Lower lobe of right lung (tissue), 2 donors: ENCODE measurements around the gene MAGI2. TPM values are rescaled to one million over a fixed set of nuclear protein-coding genes. Genes with fewer than 3 reads are reported as not detected.

Source experiments
- ATAC-seq, 2 donors: fragments of 200-7000 bp; cut with Tn5 transposase; one replicate each; pipeline ENCODE4 v1.9.1; 2020 to 2022; ENCODE audit warnings: mild to moderate bottlenecking in 2 of 2, moderate library complexity in 2 of 2
- DNase-seq: peaks from one replicate; pipeline ENCODE4 v3.0.0-alpha.2; 2020
- H3K27ac ChIP-seq: fragments of 200-600 bp; one replicate; pipeline ENCODE4 v1.8.0; 2022
- H3K27me3 ChIP-seq: fragments of 200-600 bp; one replicate; pipeline ENCODE4 v1.8.0; 2022; ENCODE audit warnings: low read depth
- H3K36me3 ChIP-seq: fragments of 200-600 bp; one replicate; pipeline ENCODE4 v1.8.0; 2022; ENCODE audit warnings: mild to moderate bottlenecking
- H3K4me1 ChIP-seq: fragments of 200-600 bp; one replicate; pipeline ENCODE4 v1.8.0; 2022
- H3K4me3 ChIP-seq: fragments of 200-600 bp; one replicate; pipeline ENCODE4 v1.8.0; 2022; ENCODE audit warnings: mild to moderate bottlenecking
- H3K9me3 ChIP-seq: fragments of 200-600 bp; one replicate; pipeline ENCODE4 v1.8.0; 2022
- intact Hi-C: fragments of 100-400 bp; cut with DNase I; formaldehyde crosslinking; loops from one replicate; pipeline ENCODE4 v1.11.0; 2022
- total RNA-seq: library from RNA; stranded (reverse); fragmentation: NEBNext Ultra II Directional; extraction: Animal tissue kit (Norgen Biotek cat#: 25700); gene quantifications from one replicate; pipeline ENCODE4 v1.2.1, GENCODE V29; 2021
- TF ChIP-seq, protein P1 (sequence below): fragments of 200-600 bp; IDR thresholded peaks from one replicate; pipeline ENCODE4 v1.8.0; 2022; ENCODE audit warnings: antibody characterized with exemption, mild to moderate bottlenecking
- donor health status: DM: no; HTN: yes; CAD: no; lungs with severe emphysema.

MAGI2 gene
- total RNA-seq, 1 donor from 2014 or later = 15.3 TPM

DNA sequence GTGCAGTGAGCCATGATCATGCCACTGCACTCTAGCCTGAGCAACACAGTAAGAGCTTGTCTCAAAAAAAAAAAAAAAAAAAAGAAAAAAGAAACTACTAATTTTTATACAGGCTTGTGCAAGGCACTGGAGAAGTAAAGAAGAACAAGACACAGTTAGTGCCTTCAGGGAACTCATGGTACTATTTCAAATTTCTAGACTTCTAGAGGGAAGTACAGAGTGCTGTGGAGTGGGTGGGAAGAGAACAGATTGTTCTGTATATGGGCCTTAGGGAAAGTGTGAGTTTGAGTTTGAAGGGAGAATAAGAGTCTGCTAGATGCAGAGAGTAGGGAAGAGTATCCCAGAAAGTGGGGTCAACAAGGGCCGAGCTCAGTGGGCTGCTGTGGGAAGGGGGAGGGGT, 1420.1 kb downstream of the MAGI2 start:
- TF ChIP-seq, protein P1, sequence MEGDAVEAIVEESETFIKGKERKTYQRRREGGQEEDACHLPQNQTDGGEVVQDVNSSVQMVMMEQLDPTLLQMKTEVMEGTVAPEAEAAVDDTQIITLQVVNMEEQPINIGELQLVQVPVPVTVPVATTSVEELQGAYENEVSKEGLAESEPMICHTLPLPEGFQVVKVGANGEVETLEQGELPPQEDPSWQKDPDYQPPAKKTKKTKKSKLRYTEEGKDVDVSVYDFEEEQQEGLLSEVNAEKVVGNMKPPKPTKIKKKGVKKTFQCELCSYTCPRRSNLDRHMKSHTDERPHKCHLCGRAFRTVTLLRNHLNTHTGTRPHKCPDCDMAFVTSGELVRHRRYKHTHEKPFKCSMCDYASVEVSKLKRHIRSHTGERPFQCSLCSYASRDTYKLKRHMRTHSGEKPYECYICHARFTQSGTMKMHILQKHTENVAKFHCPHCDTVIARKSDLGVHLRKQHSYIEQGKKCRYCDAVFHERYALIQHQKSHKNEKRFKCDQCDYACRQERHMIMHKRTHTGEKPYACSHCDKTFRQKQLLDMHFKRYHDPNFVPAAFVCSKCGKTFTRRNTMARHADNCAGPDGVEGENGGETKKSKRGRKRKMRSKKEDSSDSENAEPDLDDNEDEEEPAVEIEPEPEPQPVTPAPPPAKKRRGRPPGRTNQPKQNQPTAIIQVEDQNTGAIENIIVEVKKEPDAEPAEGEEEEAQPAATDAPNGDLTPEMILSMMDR = no peak
- Histone ChIP-seq H3K27ac (no peak overlapping the region), H3K27me3 (no peaks in the 10 kb centered on the region), H3K36me3 (no peaks in the 10 kb centered on the region), H3K9me3 (no peaks in the 10 kb centered on the region), H3K4me1 (no peaks in the 10 kb centered on the region), H3K4me3 (no peak overlapping the region)
- intact Hi-C loops = no loop called here
- no peak for DNase-seq
- peak; percentile 66 to 70 for ATAC-seq

DNA sequence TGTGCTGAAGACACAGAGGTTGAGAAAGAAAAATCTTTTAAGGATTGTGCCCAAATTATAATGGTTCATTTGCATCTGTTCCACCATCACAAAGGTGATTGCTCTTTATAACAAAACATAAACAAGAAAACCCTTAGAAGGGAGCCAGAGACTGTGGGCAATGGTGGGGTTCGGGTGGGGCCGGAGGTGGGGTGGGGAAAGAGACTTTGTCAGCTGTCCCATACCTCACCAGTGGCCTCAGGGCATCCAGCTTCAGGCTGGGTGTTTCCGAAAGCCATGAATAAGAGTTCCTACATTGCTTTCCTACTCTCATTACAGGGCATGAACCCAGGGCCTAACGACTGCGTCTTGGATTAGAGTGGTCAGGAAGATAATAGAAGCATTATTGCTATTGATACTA, 1427.0 kb downstream of the MAGI2 start:
- no peaks in the 10 kb centered on the region for H3K9me3 ChIP-seq
- H3K4me1 ChIP-seq = no peaks in the 10 kb centered on the region
- no peak overlapping the region for H3K4me3 ChIP-seq
- H3K27ac ChIP-seq = no peak overlapping the region
- DNase-seq = no peak
- ATAC-seq = no peak
- H3K36me3 ChIP-seq = no peaks in the 10 kb centered on the region
- TF ChIP-seq, protein P1 = no peak
- H3K27me3 ChIP-seq = no peaks in the 10 kb centered on the region
- intact Hi-C loops = no loop called here

- ATAC-seq = no peak
- intact Hi-C loops = no loop called here
- TF ChIP-seq, protein P1 = no peak
Measured at GRCh38 chr7:78024591-78024990, 1428.9 kb downstream of the MAGI2 start.

GRCh38 chr7:78023191-78023590, 1430.3 kb downstream of the MAGI2 start:
- TF ChIP-seq, protein P1 = no peak
- Histone ChIP-seq H3K27ac (no peak overlapping the region), H3K9me3 (no peaks in the 10 kb centered on the region), H3K4me1 (peaks cover 9% of the 10 kb centered on the region), H3K36me3 (no peaks in the 10 kb centered on the region), H3K27me3 (no peaks in the 10 kb centered on the region), H3K4me3 (no peak overlapping the region)
- ATAC-seq = no peak
- no peak for DNase-seq
- intact Hi-C loops = no loop called here

More at GRCh38 chr7:78024591-78024990, 1428.9 kb downstream of the MAGI2 start:
- Histone ChIP-seq H3K27ac (no peak overlapping the region), H3K9me3 (no peaks in the 10 kb centered on the region), H3K4me3 (no peak overlapping the region), H3K36me3 (no peaks in the 10 kb centered on the region), H3K27me3 (no peaks in the 10 kb centered on the region), H3K4me1 (no peaks in the 10 kb centered on the region)
- DNase-seq = no peak

- Histone ChIP-seq H3K27ac (no peak overlapping the region), H3K9me3 (no peaks in the 10 kb centered on the region), H3K4me1 (peaks cover 17% of the 10 kb centered on the region), H3K27me3 (no peaks in the 10 kb centered on the region), H3K4me3 (no peak overlapping the region), H3K36me3 (no peaks in the 10 kb centered on the region)
- intact Hi-C loops = no loop called here
- TF ChIP-seq, protein P1 = no peak
- DNase-seq (no peak), ATAC-seq (no peak)
Measured at GRCh38 chr7:78022165-78022564, 1431.3 kb downstream of the MAGI2 start.

DNA sequence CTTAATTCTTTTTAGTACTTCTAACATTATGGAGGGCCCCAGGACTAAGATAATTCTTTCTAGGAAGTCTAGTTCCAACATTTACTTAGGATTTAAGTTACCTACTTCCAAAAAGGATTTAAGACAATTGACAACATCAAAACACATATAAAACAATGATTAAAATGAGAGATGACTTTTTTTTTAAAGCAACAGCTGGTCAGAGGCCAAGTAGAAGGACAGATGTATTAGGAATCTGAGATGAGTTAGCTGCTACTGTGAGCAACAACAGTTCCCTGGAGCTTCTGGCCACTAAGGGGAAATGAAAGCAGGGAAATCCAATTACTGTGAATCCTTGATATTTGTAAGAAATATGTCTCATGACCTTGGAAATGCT, 1432.6 kb downstream of the MAGI2 start:
- ATAC-seq (no peak), DNase-seq (no peak)
- H3K9me3 ChIP-seq = no peaks in the 10 kb centered on the region
- H3K27ac ChIP-seq = no peak overlapping the region
- peaks cover 17% of the 10 kb centered on the region for H3K4me1 ChIP-seq
- no peak overlapping the region for H3K4me3 ChIP-seq
- TF ChIP-seq, protein P1 = no peak
- intact Hi-C loops = no loop called here
- no peaks in the 10 kb centered on the region for H3K36me3 ChIP-seq
- no peaks in the 10 kb centered on the region for H3K27me3 ChIP-seq
